GM12874 (cell line): ENCODE data around the gene PTBP3.

ENCODE experiments used
- TF ChIP-seq, protein P1 (sequence below): IDR thresholded peaks from 2 replicates; pipeline ENCODE4 v1.5.1; 2011; ENCODE audit warnings: low read depth, mild to moderate bottlenecking, control low read depth, low read length, moderate library complexity; ENCODE audit not compliant: insufficient read depth

PTBP3 gene

DNA sequence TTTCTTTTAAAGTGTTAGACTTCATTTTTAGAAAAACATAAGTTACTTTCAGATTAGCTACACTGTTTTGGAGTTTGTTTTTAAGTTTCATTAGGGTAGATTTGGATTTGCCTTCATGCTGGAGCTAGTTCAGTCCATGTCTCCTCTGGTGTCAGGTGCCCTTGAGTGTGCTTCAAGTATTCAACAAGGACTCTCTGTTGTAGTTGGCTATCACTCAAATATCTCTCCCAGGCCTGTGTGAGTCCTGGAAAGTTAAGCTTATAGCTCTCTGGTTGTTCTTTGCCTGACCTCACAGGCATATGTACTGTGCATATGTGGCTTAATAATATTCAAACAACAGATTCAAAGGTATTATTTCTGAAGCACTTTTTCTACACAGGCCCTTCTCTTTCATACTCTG is 45.4 kb downstream of the PTBP3 start:
- TF ChIP-seq, protein P1, sequence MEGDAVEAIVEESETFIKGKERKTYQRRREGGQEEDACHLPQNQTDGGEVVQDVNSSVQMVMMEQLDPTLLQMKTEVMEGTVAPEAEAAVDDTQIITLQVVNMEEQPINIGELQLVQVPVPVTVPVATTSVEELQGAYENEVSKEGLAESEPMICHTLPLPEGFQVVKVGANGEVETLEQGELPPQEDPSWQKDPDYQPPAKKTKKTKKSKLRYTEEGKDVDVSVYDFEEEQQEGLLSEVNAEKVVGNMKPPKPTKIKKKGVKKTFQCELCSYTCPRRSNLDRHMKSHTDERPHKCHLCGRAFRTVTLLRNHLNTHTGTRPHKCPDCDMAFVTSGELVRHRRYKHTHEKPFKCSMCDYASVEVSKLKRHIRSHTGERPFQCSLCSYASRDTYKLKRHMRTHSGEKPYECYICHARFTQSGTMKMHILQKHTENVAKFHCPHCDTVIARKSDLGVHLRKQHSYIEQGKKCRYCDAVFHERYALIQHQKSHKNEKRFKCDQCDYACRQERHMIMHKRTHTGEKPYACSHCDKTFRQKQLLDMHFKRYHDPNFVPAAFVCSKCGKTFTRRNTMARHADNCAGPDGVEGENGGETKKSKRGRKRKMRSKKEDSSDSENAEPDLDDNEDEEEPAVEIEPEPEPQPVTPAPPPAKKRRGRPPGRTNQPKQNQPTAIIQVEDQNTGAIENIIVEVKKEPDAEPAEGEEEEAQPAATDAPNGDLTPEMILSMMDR = no peak

DNA sequence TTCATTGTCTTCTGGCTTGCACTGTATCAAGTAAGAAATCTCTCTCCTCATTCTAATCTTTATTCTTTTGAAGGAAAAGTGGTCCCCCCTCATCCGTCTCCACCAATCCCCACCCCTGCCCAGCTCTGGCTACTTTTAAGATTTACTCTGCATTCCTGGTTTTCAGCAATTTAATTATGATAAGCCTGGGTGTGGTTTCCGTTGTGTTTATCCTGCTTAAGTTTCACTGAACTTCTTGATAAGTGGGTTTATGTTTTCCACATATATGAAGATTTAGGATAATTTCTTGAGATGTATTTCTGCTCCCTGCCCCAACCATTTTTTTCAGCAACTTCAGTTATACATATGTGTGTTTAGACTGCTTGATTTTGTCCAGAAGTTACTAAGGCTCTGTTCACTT is 46.5 kb downstream of the PTBP3 start:
- TF ChIP-seq, protein P1 = no peak

DNA sequence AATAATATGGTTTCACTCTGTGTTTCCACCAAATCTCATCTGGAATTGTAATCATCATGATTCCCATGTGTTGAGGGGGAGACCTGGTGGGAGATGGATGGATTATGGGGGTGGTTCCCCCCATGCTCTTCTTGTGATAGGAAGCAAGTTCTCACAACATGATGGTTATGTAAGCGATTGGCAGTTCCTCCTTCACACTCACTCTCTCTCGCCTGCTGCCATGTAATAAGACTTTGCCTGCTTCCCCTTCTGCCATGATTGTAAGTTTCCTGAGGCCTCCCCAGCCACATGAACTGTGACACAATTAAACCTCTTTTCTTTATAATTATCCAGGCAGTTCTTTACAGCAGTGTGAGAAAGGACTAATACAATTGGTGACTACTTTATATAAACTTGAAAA is 48.4 kb downstream of the PTBP3 start:
- TF ChIP-seq, protein P1 = no peak

DNA sequence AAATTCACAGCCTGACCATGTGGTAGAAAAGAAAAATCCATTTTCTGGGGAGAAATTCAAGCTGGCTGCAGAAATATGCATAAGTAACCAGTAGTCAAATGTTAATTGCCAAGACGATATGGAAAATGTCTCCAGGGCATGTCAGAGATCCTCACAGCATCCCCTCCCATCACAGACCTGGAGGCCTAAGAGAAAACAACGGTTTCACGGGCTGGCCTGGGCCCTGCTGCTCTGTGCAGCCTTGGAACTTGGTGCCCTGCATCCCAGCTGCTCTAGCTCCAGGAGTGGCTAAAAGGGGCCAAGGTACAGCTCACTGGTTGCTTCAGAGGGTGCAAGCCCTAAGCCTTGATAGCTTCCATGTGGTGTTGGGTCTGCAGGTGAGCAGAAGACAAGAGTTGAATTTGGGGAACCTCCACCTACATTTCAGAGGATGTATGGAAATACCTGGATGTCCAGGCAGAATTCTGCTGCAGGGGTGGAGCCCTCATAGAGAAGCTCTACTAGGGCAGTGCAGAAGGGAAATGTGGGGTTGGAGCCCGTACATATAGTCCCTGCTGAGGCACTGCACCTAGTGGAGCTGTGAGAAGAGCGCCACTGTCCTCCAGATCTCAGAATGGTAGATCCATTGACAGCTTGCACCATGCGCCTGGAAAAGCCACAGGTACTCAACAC is 49.7 kb downstream of the PTBP3 start:
- TF ChIP-seq, protein P1 = no peak

DNA sequence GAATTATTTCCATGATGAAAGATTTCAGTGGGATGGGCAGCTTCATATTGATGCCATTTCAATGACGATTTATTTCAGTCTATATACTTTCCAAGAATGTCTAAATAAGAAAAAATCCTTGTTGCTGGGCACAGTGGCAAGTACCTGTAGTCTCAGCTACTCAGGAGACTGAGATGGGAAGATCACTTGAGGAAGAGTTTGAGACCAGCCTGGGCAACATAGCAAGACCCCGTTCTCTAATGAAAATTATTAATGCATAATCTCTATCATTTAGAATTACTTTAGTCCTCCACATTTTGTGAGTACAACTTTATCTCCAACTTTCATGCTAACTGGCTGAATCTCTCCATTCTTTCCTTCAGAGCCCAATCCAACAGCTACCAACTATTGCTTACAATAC is 52.5 kb downstream of the PTBP3 start:
- TF ChIP-seq, protein P1 = no peak

DNA sequence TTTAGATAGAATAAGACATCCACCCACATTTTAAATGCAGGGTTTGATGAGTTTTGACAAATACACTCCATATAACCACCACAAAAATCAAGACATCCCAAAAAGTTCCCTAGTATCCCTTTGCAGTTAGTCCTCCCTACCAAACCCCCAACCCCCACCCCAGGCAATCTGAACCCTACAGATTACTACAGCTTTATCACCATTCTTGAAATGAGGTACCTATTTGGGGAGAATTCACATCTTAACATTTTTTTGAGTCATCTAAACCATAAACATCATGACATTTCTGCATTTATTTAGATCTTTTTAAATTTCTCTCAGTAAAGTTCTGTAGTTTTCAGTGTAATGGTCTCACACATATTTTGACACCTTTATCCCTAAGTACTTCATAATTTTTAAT is 53.9 kb downstream of the PTBP3 start:
- TF ChIP-seq, protein P1 = no peak

DNA sequence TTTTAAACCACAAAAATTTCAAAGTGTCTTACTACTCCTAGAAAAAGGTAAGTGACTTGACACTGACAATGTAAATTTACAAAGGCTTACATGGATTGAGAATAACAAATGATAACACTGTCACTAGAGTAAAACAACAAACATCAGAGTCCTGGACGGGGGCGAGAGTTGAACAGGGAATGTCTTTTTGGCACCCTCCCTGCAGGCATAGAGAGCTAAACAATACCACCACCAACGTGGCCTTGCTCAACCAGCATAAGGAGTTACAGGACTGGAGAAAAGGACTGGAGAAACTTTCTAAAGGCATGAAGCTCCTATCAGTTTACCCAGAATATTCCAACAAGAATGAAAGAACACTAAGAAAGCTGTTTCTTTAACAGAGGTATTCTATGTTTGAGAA is 55.3 kb downstream of the PTBP3 start:
- TF ChIP-seq, protein P1 = no peak

DNA sequence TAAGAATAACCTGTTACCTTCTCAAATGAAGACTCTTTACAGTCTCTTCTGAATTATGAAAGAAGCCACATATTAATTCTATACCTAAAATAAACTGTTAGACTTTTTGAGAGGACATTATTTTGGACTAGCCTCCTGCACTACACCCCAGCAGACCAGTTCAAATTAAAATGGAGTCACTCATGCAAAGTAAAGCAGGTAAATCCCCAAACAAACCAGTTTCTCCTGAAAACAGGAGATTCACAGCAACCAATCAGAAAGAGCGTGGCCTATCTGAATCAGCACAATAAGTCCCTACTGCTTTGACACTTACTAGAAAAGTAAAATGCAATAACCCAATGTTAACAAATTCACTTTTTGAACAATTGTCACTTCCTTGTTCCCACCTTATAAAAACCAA is 58.8 kb downstream of the PTBP3 start:
- TF ChIP-seq, protein P1 = no peak
